GM23338 (cell line): ENCODE measurements around the gene FRMD4A. TPM values are rescaled to one million over a fixed set of nuclear protein-coding genes. Genes with fewer than 3 reads are reported as not detected.

Experiments
- ATAC-seq: fragments of 200-7000 bp; cut with Tn5 transposase; 3 replicates; pipeline ENCODE4 v1.9.1; 2020
- DNase-seq: peaks from one replicate; pipeline ENCODE4 v3.0.0-alpha.2; 2015; ENCODE audit warnings: low spot score
- H2AFZ ChIP-seq: fragments of 200-600 bp; sonication (generic); 2 replicates; pipeline ENCODE4 v1.8.0; 2016; ENCODE audit warnings: antibody characterized with exemption, mild to moderate bottlenecking, moderate library complexity
- H3F3A ChIP-seq: fragments of 200-600 bp; sonication (generic); replicated peaks from 2 replicates; pipeline ENCODE4 v1.8.0; 2017; ENCODE audit warnings: antibody characterized with exemption, mixed run types, low read depth
- H3K27ac ChIP-seq: fragments of 200-600 bp; sonication (generic); 2 replicates; pipeline ENCODE4 v1.6.1; 2016; ENCODE audit warnings: low read depth
- H3K27me3 ChIP-seq: fragments of 200-600 bp; sonication (generic); 2 replicates; pipeline ENCODE4 v1.8.0; 2016; ENCODE audit warnings: mild to moderate bottlenecking, mixed run types, moderate library complexity; ENCODE audit not compliant: insufficient read depth
- H3K36me3 ChIP-seq: fragments of 200-600 bp; sonication (generic); 2 replicates; pipeline ENCODE4 v1.8.0; 2016; ENCODE audit warnings: mild to moderate bottlenecking; ENCODE audit not compliant: insufficient read depth
- H3K4me1 ChIP-seq: fragments of 200-600 bp; sonication (generic); 2 replicates; pipeline ENCODE4 v1.8.0; 2016; ENCODE audit warnings: mild to moderate bottlenecking, moderate library complexity; ENCODE audit not compliant: insufficient read depth
- H3K4me2 ChIP-seq: fragments of 200-600 bp; sonication (generic); 2 replicates; pipeline ENCODE4 v1.7.1; 2017; ENCODE audit warnings: mixed run types
- H3K4me3 ChIP-seq: fragments of 200-600 bp; sonication (generic); 2 replicates; pipeline ENCODE4 v1.6.1; 2016; ENCODE audit warnings: mixed run types
- H3K79me2 ChIP-seq: fragments of 200-600 bp; sonication (generic); replicated peaks from 2 replicates; pipeline ENCODE4 v1.8.0; 2017; ENCODE audit warnings: mild to moderate bottlenecking; ENCODE audit not compliant: insufficient read depth
- H3K9me2 ChIP-seq: fragments of 200-600 bp; sonication (generic); 2 replicates; pipeline ENCODE4 v1.8.0; 2017; ENCODE audit not compliant: insufficient read depth
- H4K20me1 ChIP-seq: fragments of 200-600 bp; sonication (generic); replicated peaks from 2 replicates; pipeline ENCODE4 v1.8.0; 2017; ENCODE audit warnings: mild to moderate bottlenecking; ENCODE audit not compliant: insufficient read depth
- H3K27ac Mint-ChIP-seq: 2 replicates; pipeline ENCODE4 v1.8.0; 2020; ENCODE audit warnings: inconsistent platforms, mild to moderate bottlenecking, moderate library complexity, mixed read lengths
- H3K27me3 Mint-ChIP-seq: 3 replicates; pipeline ENCODE4 v1.8.0; 2022; ENCODE audit warnings: low read depth, mild to moderate bottlenecking, moderate library complexity, mixed read lengths, inconsistent platforms; ENCODE audit not compliant: insufficient read depth, poor library complexity
- H3K36me3 Mint-ChIP-seq: 3 replicates; pipeline ENCODE4 v1.8.0; 2021; ENCODE audit warnings: low read depth, mild to moderate bottlenecking, inconsistent platforms, moderate library complexity, mixed read lengths
- H3K4me1 Mint-ChIP-seq: 3 replicates; pipeline ENCODE4 v1.8.0; 2020; ENCODE audit warnings: mild to moderate bottlenecking, inconsistent platforms, mixed read lengths
- H3K4me3 Mint-ChIP-seq: 3 replicates; pipeline ENCODE4 v1.8.0; 2021; ENCODE audit warnings: moderate library complexity, mild to moderate bottlenecking, inconsistent platforms, mixed read lengths
- H3K9me3 Mint-ChIP-seq: 3 replicates; pipeline ENCODE4 v1.8.0; 2020; ENCODE audit warnings: moderate library complexity, mild to moderate bottlenecking, inconsistent platforms, mixed read lengths
- EZH2phosphoT487 ChIP-seq: fragments of 200-600 bp; sonication (generic); IDR thresholded peaks from one replicate; pipeline ENCODE4 v1.8.1; 2018; ENCODE audit warnings: antibody characterized with exemption; ENCODE audit not compliant: unreplicated experiment
- JUNB ChIP-seq: IDR thresholded peaks from one replicate; pipeline ENCODE4 v1.6.1; 2016; ENCODE audit warnings: antibody characterized with exemption; ENCODE audit not compliant: unreplicated experiment
- ZNF114 ChIP-seq: fragments of 250-450 bp; sonication (Bioruptor Pico); IDR thresholded peaks from 2 replicates; pipeline ENCODE4 v1.5.0; 2020; ENCODE audit warnings: mild to moderate bottlenecking, moderate library complexity
- polyA plus RNA-seq: library from polyadenylated mRNA; unstranded; fragments of >200 nt; fragmentation: Nextera tagmentation; extraction: Ambion mirVana; gene quantifications from 2 replicates; pipeline ENCODE4 v1.2.1, GENCODE V29; 2016
- total RNA-seq: library from RNA; depleted of rRNA; stranded (reverse); fragments of >200 nt; shearing (Covaris generic); gene quantifications from 2 replicates; pipeline ENCODE4 v1.2.3, GENCODE V29; 2014
- TF ChIP-seq, protein P1 (sequence below): IDR thresholded peaks from 2 replicates; pipeline ENCODE4 v1.6.1; 2016; ENCODE audit warnings: antibody characterized with exemption
- TF ChIP-seq, protein P2 (sequence below), 2 experiments: fragments of 200-600 bp in 1 of 2; sonication (generic) in 1 of 2; conservative IDR thresholded peaks; 2 replicates each; pipeline versions ENCODE4 v1.5.1 to v1.6.1; 2016 to 2017; ENCODE audit warnings: antibody characterized with exemption in 2 of 2, low read depth in 2 of 2, mild to moderate bottlenecking in 2 of 2, moderate library complexity in 1 of 2

FRMD4A gene
- total and polyA plus RNA-seq, 2 experiments from 2014 or later, result 14.0 to 20.1 TPM

DNA sequence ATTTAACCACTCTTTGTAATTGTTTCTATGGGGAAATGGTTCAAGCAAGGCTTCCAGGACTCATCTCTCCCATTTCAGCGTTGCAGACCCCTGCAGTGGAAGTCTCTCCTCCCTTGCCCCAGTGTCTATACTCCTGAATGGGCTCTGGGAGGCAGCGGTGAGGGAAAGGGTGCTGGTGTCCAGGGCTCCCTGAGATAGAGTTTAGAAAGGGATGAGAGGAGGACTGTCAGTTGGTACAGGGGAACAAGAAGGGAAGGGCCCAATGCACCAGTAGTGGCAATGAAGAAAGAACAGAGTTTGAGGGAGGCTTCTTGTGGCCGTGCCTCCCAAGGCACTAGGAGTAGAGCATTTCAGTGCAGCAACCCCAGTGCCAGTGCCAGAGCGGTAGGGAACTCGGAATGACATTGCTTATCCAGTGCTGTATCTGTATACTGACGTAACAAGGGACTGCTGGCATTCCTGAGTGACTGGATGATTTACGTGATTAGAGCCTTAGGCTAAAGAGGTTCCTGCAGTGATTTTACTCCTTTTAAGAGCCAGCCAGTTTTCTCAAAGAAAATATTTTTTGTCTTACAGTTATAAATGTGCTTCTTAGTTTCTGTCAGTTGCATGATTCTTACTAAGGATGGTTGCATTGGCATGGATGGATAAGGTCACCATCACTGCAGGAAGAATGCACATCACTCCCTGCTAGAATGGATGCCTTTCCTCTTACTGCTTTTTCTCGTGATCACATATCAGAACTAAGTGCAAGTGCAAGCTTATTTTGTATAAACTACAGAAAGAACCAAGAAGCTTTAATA lies 716.0 kb downstream of the FRMD4A start:
- H3K9me2 ChIP-seq, result no peaks in the 10 kb centered on the region
- H3K27me3 ChIP-seq, result no peaks in the 10 kb centered on the region
- H4K20me1 ChIP-seq, result no peaks in the 10 kb centered on the region
- ATAC-seq (peak; percentile 92), DNase-seq (peak; percentile 55)
- peaks cover 26% of the 10 kb centered on the region; the same call in 2 of the 3 replicates for H3K36me3 Mint-ChIP-seq
- no peak overlapping the region for H3K4me3 ChIP-seq
- H3K4me2 ChIP-seq, result peak overlapping the region; percentile 35; the same call in 1 of the 2 replicates
- H3K27ac ChIP-seq, result peak overlapping the region; percentile 1; the same call in 1 of the 2 replicates
- TF ChIP-seq, protein P1, sequence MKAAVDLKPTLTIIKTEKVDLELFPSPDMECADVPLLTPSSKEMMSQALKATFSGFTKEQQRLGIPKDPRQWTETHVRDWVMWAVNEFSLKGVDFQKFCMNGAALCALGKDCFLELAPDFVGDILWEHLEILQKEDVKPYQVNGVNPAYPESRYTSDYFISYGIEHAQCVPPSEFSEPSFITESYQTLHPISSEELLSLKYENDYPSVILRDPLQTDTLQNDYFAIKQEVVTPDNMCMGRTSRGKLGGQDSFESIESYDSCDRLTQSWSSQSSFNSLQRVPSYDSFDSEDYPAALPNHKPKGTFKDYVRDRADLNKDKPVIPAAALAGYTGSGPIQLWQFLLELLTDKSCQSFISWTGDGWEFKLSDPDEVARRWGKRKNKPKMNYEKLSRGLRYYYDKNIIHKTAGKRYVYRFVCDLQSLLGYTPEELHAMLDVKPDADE, result no peak
- TF ChIP-seq, protein P2, sequence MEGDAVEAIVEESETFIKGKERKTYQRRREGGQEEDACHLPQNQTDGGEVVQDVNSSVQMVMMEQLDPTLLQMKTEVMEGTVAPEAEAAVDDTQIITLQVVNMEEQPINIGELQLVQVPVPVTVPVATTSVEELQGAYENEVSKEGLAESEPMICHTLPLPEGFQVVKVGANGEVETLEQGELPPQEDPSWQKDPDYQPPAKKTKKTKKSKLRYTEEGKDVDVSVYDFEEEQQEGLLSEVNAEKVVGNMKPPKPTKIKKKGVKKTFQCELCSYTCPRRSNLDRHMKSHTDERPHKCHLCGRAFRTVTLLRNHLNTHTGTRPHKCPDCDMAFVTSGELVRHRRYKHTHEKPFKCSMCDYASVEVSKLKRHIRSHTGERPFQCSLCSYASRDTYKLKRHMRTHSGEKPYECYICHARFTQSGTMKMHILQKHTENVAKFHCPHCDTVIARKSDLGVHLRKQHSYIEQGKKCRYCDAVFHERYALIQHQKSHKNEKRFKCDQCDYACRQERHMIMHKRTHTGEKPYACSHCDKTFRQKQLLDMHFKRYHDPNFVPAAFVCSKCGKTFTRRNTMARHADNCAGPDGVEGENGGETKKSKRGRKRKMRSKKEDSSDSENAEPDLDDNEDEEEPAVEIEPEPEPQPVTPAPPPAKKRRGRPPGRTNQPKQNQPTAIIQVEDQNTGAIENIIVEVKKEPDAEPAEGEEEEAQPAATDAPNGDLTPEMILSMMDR (conservative IDR thresholded peaks at IDR 0.05; ENCODE audit: low read depth in 2 of 2), result peak; percentile 41 to 55
- H3F3A ChIP-seq, result no peaks in the 10 kb centered on the region
- H3K4me1 Mint-ChIP-seq, result peaks cover 22% of the 10 kb centered on the region
- H3K4me1 ChIP-seq, result peaks cover 20% of the 10 kb centered on the region
- H2AFZ ChIP-seq, result no peak overlapping the region
- no peak overlapping the region for H3K4me3 Mint-ChIP-seq
- H3K9me3 Mint-ChIP-seq, result no peaks in the 10 kb centered on the region
- H3K27ac Mint-ChIP-seq, result peak overlapping the region; percentile 77
- H3K36me3 ChIP-seq, result no peaks in the 10 kb centered on the region; the same call in 1 of the 2 replicates
- H3K27me3 Mint-ChIP-seq, result no peaks in the 10 kb centered on the region
- no peaks in the 10 kb centered on the region for H3K79me2 ChIP-seq

DNA sequence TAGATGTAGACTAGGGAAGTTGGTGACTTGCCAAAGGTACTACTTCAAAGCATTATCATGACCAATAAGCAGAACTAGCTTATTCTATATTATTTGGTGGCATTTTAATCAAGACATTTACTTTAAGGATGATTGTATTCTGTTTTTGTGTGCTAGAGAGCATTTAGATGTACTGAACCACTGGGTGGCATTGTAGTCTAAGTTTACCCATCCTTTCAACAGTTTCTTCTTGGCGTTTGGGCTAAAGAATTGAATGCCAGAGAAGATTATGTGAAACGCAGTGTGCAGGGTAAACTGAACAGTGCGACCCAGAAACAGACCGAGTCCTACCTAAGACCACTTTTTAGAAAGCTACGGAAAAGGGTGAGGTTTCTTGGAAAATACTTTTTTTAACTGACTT lies 717.2 kb downstream of the FRMD4A start:
- H3K27me3 ChIP-seq, result no peaks in the 10 kb centered on the region
- H3K4me3 Mint-ChIP-seq, result no peak overlapping the region
- H3K27me3 Mint-ChIP-seq, result no peaks in the 10 kb centered on the region
- no peak; the same call in 2 of the 3 replicates for ATAC-seq
- H3K36me3 ChIP-seq, result no peaks in the 10 kb centered on the region; the same call in 1 of the 2 replicates
- no peak overlapping the region for H3K27ac ChIP-seq
- peaks cover 23% of the 10 kb centered on the region; the same call in 2 of the 3 replicates for H3K36me3 Mint-ChIP-seq
- no peaks in the 10 kb centered on the region for H3K79me2 ChIP-seq
- H3K9me3 Mint-ChIP-seq, result no peaks in the 10 kb centered on the region
- no peak for TF ChIP-seq ZNF114
- no peak for TF ChIP-seq JUNB
- TF ChIP-seq, protein P2 (conservative IDR thresholded peaks at IDR 0.05; ENCODE audit: low read depth in 2 of 2), result peak; percentile 59 to 60
- TF ChIP-seq EZH2phosphoT487, result no peak
- no peaks in the 10 kb centered on the region for H4K20me1 ChIP-seq
- no peak overlapping the region for H3K4me2 ChIP-seq
- H3K4me3 ChIP-seq, result no peak overlapping the region
- H3K4me1 Mint-ChIP-seq, result peaks cover 28% of the 10 kb centered on the region
- DNase-seq, result peak; percentile 50
- H3F3A ChIP-seq, result no peaks in the 10 kb centered on the region
- H3K27ac Mint-ChIP-seq, result no peak overlapping the region
- no peak overlapping the region for H2AFZ ChIP-seq
- H3K9me2 ChIP-seq, result no peaks in the 10 kb centered on the region
- peaks cover 21% of the 10 kb centered on the region for H3K4me1 ChIP-seq
